Measurements from ENCODE around the gene SEPTIN6. TPM values are rescaled to one million over a fixed set of nuclear protein-coding genes. Genes with fewer than 3 reads are reported as not detected.
A peak's percentile ranks its signal among the peaks of the same experiment; 100 is the strongest.

SEPTIN6 gene
- total and polyA plus RNA-seq, 2 of the 4 experiments (the other 2 are of a cell fraction), result 16.2 to 19.0 TPM

- POLR2A ChIA-PET (ENCODE audit: unreplicated experiment), result no interaction called here
- no peak overlapping the region for H2BK15ac ChIP-seq (ENCODE audit: low read depth, low read length)
- TF ChIP-seq FOS (IDR thresholded peaks at IDR 0.05; ENCODE audit: low read depth, low read length), result no peak
- TF ChIP-seq MXI1 (IDR thresholded peaks at IDR 0.05; ENCODE audit: borderline replicate concordance, low read depth, low read length), result no peak
- TF ChIP-seq NFE2L2 (IDR thresholded peaks at IDR 0.05; ENCODE audit: low read depth, low read length), result no peak
- TF ChIP-seq CEBPB (IDR thresholded peaks at IDR 0.05; ENCODE audit: low read depth, low read length), result no peak
- no peak for TF ChIP-seq RFX5 (IDR thresholded peaks at IDR 0.05; ENCODE audit: low read depth, low read length)
- no peak for TF ChIP-seq ELK1 (IDR thresholded peaks at IDR 0.05; ENCODE audit: borderline replicate concordance, low read depth, low read length)
- no peak for TF ChIP-seq POLR2A (IDR thresholded peaks at IDR 0.05; ENCODE audit: low read depth, low read length)
- no peak for TF ChIP-seq RCOR1 (IDR thresholded peaks at IDR 0.05; ENCODE audit: insufficient replicate concordance, low read length)
- no peak for TF ChIP-seq MAFK (IDR thresholded peaks at IDR 0.05; ENCODE audit: low read depth, low read length)
- no peak for TF ChIP-seq CHD1 (IDR thresholded peaks at IDR 0.05; ENCODE audit: low read depth, low read length)
- no peak for TF ChIP-seq CTCF (conservative IDR thresholded peaks at IDR 0.05; ENCODE audit: low read depth, low read length)
- no peaks in the 10 kb centered on the region for H3K9me1 ChIP-seq (ENCODE audit: insufficient read depth, low read length)
- in situ Hi-C loops (cut with MboI; ENCODE audit: low sequenced_read_pairs) (loop anchor here (25.0 kb wide), 1 partner anchor 224 kb away; no protein-coding TSS in a partner anchor), intact Hi-C loops (cut with micrococcal nuclease) (no loop called here), dilution Hi-C loops (cut with HindIII; ENCODE audit: low sequenced_read_pairs, unreplicated experiment) (no loop called here)
- H3K4me3 ChIP-seq (ENCODE audit: insufficient read depth, low read depth, low read length), result no peak overlapping the region
- H2AK9ac ChIP-seq (replicated peaks; ENCODE audit: low read depth, low read length, poor library complexity), result no peak overlapping the region
- H3K56ac ChIP-seq (ENCODE audit: extremely low read depth, insufficient read depth, low read length), result no peak overlapping the region
- H2BK20ac ChIP-seq (ENCODE audit: low read depth, low read length), result no peak overlapping the region
- peaks cover 3% of the 10 kb centered on the region; the same call in 1 of the 2 replicates for H3K27me3 ChIP-seq (ENCODE audit: control insufficient read depth, insufficient read depth, low read length)
- no peak overlapping the region for H3K18ac ChIP-seq (ENCODE audit: low read depth, low read length)
- CTCF ChIA-PET, result interaction anchor here (1.1 kb wide), 1 partner anchor 220 kb away, joined by 3 read pairs; no protein-coding TSS in a partner anchor
- H4K91ac ChIP-seq (ENCODE audit: insufficient read depth, low read depth, low read length), result no peak overlapping the region
- no peak overlapping the region for H3K23ac ChIP-seq (ENCODE audit: low read depth, low read length)
- H2AFZ ChIP-seq (replicated peaks; ENCODE audit: low read length, poor library complexity), result no peak overlapping the region
- no peak overlapping the region for H3K4ac ChIP-seq (ENCODE audit: low read depth, low read length)
- H4K8ac ChIP-seq (ENCODE audit: low read depth in 2 of 2, low read length in 2 of 2), result no peak overlapping the region
- H2BK120ac ChIP-seq (ENCODE audit: low read depth, low read length), result no peak overlapping the region
- H3K9ac ChIP-seq (ENCODE audit: low read depth, low read length), result no peak overlapping the region
- H4K20me1 ChIP-seq (ENCODE audit: insufficient read depth, low read length), result no peaks in the 10 kb centered on the region
- no CpG with 5 or more reads among the region's 12 CpGs for WGBS, 2 experiments (ENCODE audit: extremely low coverage in 2 of 2, insufficient read length in 1 of 2)
- H4K5ac ChIP-seq (ENCODE audit: low read depth, low read length), result no peak overlapping the region
- H3K36me3 ChIP-seq (ENCODE audit: control insufficient read depth, insufficient read depth, low read length), result no peaks in the 10 kb centered on the region
- no peak overlapping the region for H3K14ac ChIP-seq (replicated peaks; ENCODE audit: low read depth, low read length)
- no peak overlapping the region for H3K4me2 ChIP-seq (ENCODE audit: low read depth, low read length)
- DNase-seq, result peak; percentile 9
- H2BK5ac ChIP-seq (ENCODE audit: low read depth, low read length, poor library complexity, severe bottlenecking), result no peak overlapping the region
- no peak overlapping the region for H3K27ac ChIP-seq (ENCODE audit: insufficient read depth, low read length)
- no peaks in the 10 kb centered on the region for H3K9me3 ChIP-seq (ENCODE audit: control insufficient read depth, insufficient read depth, low read length)
- H2AK5ac ChIP-seq (ENCODE audit: low read depth, low read length), result no peak overlapping the region
- no peak for ATAC-seq (ENCODE audit: low read depth)
- BruUV-seq (replicated peaks), result no TSS peak
- H3K4me1 ChIP-seq (ENCODE audit: control insufficient read depth, insufficient read depth, low read length), result peaks cover 5% of the 10 kb centered on the region; the same call in 1 of the 2 replicates
- H3K79me1 ChIP-seq (ENCODE audit: low read depth in 1 of 2, low read length in 2 of 2), result no peaks in the 10 kb centered on the region
Observed at GRCh38 chrX:119736206-119736764, 43.3 kb upstream of the SEPTIN6 start.

Measured in IMR-90 (cell line).